NT2/D1 (cell line): ENCODE data around the gene COMTD1.

Experiments
- SUZ12 ChIP-seq: IDR thresholded peaks from 2 replicates; pipeline ENCODE4 v1.6.1; 2011; ENCODE audit not compliant: insufficient read length, insufficient read depth; ENCODE audit errors: extremely low read depth
- YY1 ChIP-seq: IDR thresholded peaks from 2 replicates; pipeline ENCODE4 v1.6.1; 2011; ENCODE audit not compliant: insufficient read length, insufficient read depth
- ZNF274 ChIP-seq: IDR thresholded peaks from 2 replicates; pipeline ENCODE4 v1.6.1; 2011; ENCODE audit warnings: mild to moderate bottlenecking, low read depth, low read length

DNA sequence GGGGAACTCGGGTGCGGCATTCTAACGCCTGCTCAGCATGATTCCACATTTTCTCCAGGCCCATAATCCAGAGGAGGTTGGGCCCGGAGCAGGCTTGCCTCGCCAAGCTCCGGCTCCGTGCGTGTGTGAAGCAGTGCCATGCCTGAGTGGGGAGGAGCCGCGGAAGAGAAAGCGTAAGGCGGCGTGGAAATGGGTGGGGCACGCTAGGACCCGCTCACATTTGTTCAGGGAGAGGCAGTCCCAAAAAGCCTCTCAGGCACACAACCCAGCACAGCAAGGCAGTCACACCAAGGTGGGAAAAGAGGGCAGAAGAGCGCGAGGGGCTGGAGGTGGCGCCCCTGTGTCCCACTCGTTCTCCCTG, 25.9 kb downstream of the COMTD1 start:
- no peak for TF ChIP-seq ZNF274
- no peak for TF ChIP-seq YY1
- TF ChIP-seq SUZ12, result no peak
